IPS-20b (cell line): ENCODE data around the gene LDHA.

Experiments
- H3K27ac ChIP-seq: one replicate; pipeline ENCODE4 v1.5.1; 2013; ENCODE audit warnings: low read length
- H3K27me3 ChIP-seq: 2 replicates; pipeline ENCODE4 v1.6.1; 2013; ENCODE audit warnings: mild to moderate bottlenecking, low read length, inconsistent platforms; ENCODE audit not compliant: insufficient read depth
- H3K36me3 ChIP-seq: 2 replicates; pipeline ENCODE4 v1.6.1; 2013; ENCODE audit warnings: low read depth, mild to moderate bottlenecking, inconsistent platforms, low read length, moderate library complexity; ENCODE audit not compliant: insufficient read depth
- H3K4me1 ChIP-seq: 2 replicates; pipeline ENCODE4 v1.6.1; 2013; ENCODE audit warnings: mild to moderate bottlenecking, control low read depth, inconsistent platforms, low read length, moderate library complexity; ENCODE audit not compliant: insufficient read depth
- H3K4me3 ChIP-seq: 2 replicates; pipeline ENCODE4 v1.5.1; 2013; ENCODE audit warnings: mild to moderate bottlenecking, low read length, inconsistent platforms
- H3K9ac ChIP-seq: 2 replicates; pipeline ENCODE4 v1.6.1; 2013; ENCODE audit warnings: low read depth, mild to moderate bottlenecking, inconsistent platforms, low read length, moderate library complexity
- H3K9me3 ChIP-seq: 2 replicates; pipeline ENCODE4 v1.6.1; 2013; ENCODE audit warnings: mild to moderate bottlenecking, low read depth, low read length, inconsistent platforms; ENCODE audit not compliant: insufficient read depth

The LDHA gene

GRCh38 chr11:18372201-18372600 lies 22.2 kb upstream of the LDHA start:
- Histone ChIP-seq H3K36me3 (peaks cover 3% of the 10 kb centered on the region), H3K27me3 (no peaks in the 10 kb centered on the region), H3K9me3 (no peaks in the 10 kb centered on the region), H3K4me3 (no peak overlapping the region), H3K27ac (no peak overlapping the region), H3K4me1 (no peaks in the 10 kb centered on the region), H3K9ac (no peak overlapping the region)

GRCh38 chr11:18374956-18375355 lies 19.4 kb upstream of the LDHA start:
- Histone ChIP-seq H3K9ac (no peak overlapping the region), H3K36me3 (no peaks in the 10 kb centered on the region), H3K4me1 (no peaks in the 10 kb centered on the region), H3K4me3 (no peak overlapping the region), H3K27me3 (no peaks in the 10 kb centered on the region), H3K9me3 (no peaks in the 10 kb centered on the region), H3K27ac (no peak overlapping the region)

- Histone ChIP-seq H3K27me3 (no peaks in the 10 kb centered on the region), H3K27ac (no peak overlapping the region), H3K36me3 (no peaks in the 10 kb centered on the region), H3K4me1 (no peaks in the 10 kb centered on the region), H3K9me3 (no peaks in the 10 kb centered on the region), H3K9ac (no peak overlapping the region), H3K4me3 (no peak overlapping the region)
These were observed 18.4 kb upstream of the LDHA start for GRCh38 chr11:18375941-18376340.

GRCh38 chr11:18379201-18379600 lies 15.2 kb upstream of the LDHA start:
- no peaks in the 10 kb centered on the region for H3K4me1 ChIP-seq
- H3K27ac ChIP-seq, result no peak overlapping the region
- no peak overlapping the region for H3K9ac ChIP-seq

GRCh38 chr11:18383388-18384156 lies 10.8 kb upstream of the LDHA start:
- Histone ChIP-seq H3K36me3 (no peaks in the 10 kb centered on the region), H3K4me1 (no peaks in the 10 kb centered on the region), H3K27ac (no peak overlapping the region), H3K9me3 (no peaks in the 10 kb centered on the region), H3K4me3 (no peak overlapping the region), H3K27me3 (no peaks in the 10 kb centered on the region), H3K9ac (no peak overlapping the region)

More at GRCh38 chr11:18379201-18379600, 15.2 kb upstream of the LDHA start:
- Histone ChIP-seq H3K27me3 (no peaks in the 10 kb centered on the region), H3K9me3 (no peaks in the 10 kb centered on the region), H3K36me3 (no peaks in the 10 kb centered on the region), H3K4me3 (no peak overlapping the region)

- Histone ChIP-seq H3K4me1 (no peaks in the 10 kb centered on the region), H3K4me3 (no peak overlapping the region), H3K9me3 (no peaks in the 10 kb centered on the region), H3K27me3 (no peaks in the 10 kb centered on the region), H3K36me3 (no peaks in the 10 kb centered on the region), H3K9ac (no peak overlapping the region), H3K27ac (no peak overlapping the region)
These were observed 10.2 kb upstream of the LDHA start for GRCh38 chr11:18384157-18384641.

GRCh38 chr11:18390088-18390487 lies 4.3 kb upstream of the LDHA start:
- Histone ChIP-seq H3K9ac (no peak overlapping the region), H3K9me3 (no peaks in the 10 kb centered on the region), H3K4me1 (peaks cover 2% of the 10 kb centered on the region; the same call in 1 of the 2 replicates), H3K36me3 (no peaks in the 10 kb centered on the region), H3K27ac (no peak overlapping the region), H3K4me3 (no peak overlapping the region), H3K27me3 (peaks cover 10% of the 10 kb centered on the region)

- peaks cover 6% of the 10 kb centered on the region; the same call in 1 of the 2 replicates for H3K4me1 ChIP-seq
- no peak overlapping the region for H3K27ac ChIP-seq
These were observed 1.7 kb upstream of the LDHA start for GRCh38 chr11:18392434-18393321.

GRCh38 chr11:18393581-18394274 lies 635 bp upstream of the LDHA start:
- peak overlapping the region; percentile 92; the same call in 1 of the 2 replicates for H3K9ac ChIP-seq
- H3K4me1 ChIP-seq, result peaks cover 6% of the 10 kb centered on the region; the same call in 1 of the 2 replicates
- peaks cover 21% of the 10 kb centered on the region for H3K36me3 ChIP-seq
- H3K9me3 ChIP-seq, result no peaks in the 10 kb centered on the region
- no peak overlapping the region for H3K27ac ChIP-seq
- peaks cover 10% of the 10 kb centered on the region for H3K27me3 ChIP-seq
- peak overlapping the region; percentile 94 for H3K4me3 ChIP-seq

More at GRCh38 chr11:18392434-18393321, 1.7 kb upstream of the LDHA start:
- Histone ChIP-seq H3K36me3 (peaks cover 10% of the 10 kb centered on the region), H3K27me3 (peaks cover 10% of the 10 kb centered on the region), H3K4me3 (no peak overlapping the region), H3K9me3 (no peaks in the 10 kb centered on the region), H3K9ac (no peak overlapping the region)

GRCh38 chr11:18394928-18395734 lies 768 bp downstream of the LDHA start:
- H3K36me3 ChIP-seq, result peaks cover 35% of the 10 kb centered on the region
- peak overlapping the region; percentile 94 for H3K4me3 ChIP-seq
- H3K27ac ChIP-seq, result peak overlapping the region; percentile 16
- no peaks in the 10 kb centered on the region for H3K9me3 ChIP-seq
- H3K9ac ChIP-seq, result peak overlapping the region; percentile 92; the same call in 1 of the 2 replicates
- H3K27me3 ChIP-seq, result peaks cover 10% of the 10 kb centered on the region
- H3K4me1 ChIP-seq, result peaks cover 6% of the 10 kb centered on the region; the same call in 1 of the 2 replicates
